GM18867 (cell line): ENCODE results near the gene AMIGO3.
"Not testable (repeated sequence)": the region's sequence is repeated elsewhere in the genome, so short reads cannot be mapped to it uniquely, and the experiment has no call there.

ENCODE experiments used
- ATAC-seq: cut with Tn5 transposase; IDR thresholded peaks from one replicate; pipeline ENCODE4 v1.9.1; 2021; ENCODE audit warnings: mild to moderate bottlenecking, moderate library complexity; ENCODE audit not compliant: unreplicated experiment

AMIGO3 gene

GRCh38 chr3:49712631-49713317 is 6.7 kb downstream of the AMIGO3 start:
- ATAC-seq = no peak

- no peak for ATAC-seq
These were observed 7.3 kb downstream of the AMIGO3 start for GRCh38 chr3:49712166-49712565.

- ATAC-seq = no peak
These were observed 8.0 kb downstream of the AMIGO3 start for GRCh38 chr3:49711489-49711888.

DNA sequence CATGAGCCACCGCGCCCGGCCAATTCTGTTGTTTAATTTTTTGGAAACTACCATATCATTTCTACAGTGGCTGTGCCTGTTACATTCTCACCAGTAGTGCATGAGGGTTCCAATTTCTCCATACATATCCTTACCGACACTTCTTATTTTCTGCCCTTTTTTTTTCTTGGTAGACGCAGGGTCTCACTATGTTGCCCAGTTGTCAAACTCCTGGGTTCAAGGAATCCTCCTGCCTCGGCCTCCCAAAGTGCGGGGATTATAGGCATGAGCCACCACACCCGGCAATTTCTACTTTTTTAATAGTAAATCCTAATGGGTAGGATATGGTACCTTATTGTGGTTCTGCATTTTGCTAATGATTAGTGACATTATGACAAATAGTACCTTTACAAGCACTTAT is 9.6 kb downstream of the AMIGO3 start:
- ATAC-seq = no peak

DNA sequence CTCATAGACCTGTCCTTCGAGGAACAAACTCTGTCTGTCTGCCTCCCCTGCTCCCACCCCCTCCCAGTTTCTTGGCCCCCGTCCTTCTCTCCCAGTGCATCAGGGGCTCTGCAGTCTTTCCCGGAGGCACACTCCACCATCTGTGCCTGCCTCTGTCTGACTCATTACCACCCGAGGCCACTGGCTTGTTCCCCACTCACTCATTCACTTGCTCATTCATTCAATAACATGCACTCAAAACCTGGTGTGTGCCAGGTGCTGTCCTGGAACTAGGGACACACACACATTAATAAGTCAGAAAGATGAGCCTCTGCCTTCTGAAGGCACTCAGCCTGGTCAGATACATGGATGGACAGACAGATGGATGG is 12.4 kb downstream of the AMIGO3 start:
- ATAC-seq = no peak

DNA sequence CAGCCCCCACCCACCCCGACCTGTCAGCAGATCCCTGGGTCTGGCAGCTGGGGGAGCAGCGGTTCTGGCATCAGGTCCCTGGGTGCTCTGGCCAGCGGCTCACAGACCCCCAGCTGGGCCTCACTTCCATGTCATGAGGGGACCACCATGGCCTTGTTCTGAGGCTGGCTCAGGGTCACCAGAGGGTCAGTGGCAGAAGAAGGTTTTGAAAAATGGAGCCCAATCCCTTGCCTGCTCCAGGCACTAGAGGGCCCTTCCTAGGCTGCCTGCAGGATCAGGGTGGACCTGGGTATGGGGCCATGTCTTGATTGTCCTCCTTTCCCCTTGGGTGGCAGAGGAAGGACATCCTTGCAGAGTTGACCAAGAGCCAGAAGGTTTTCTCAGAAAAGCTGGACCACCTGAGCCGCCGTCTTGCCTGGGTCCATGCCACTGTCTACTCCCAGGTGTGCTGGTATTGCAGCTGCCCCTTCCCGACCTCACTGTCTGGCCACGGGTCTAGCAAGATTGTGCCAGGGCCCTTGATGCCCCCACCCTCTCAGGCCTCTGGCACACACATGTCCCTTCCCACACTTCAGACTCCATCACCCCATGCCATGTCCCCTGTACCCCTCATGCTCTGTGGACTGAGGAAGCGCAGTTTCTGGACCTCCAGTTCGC is 12.9 kb downstream of the AMIGO3 start:
- ATAC-seq = no peak

DNA sequence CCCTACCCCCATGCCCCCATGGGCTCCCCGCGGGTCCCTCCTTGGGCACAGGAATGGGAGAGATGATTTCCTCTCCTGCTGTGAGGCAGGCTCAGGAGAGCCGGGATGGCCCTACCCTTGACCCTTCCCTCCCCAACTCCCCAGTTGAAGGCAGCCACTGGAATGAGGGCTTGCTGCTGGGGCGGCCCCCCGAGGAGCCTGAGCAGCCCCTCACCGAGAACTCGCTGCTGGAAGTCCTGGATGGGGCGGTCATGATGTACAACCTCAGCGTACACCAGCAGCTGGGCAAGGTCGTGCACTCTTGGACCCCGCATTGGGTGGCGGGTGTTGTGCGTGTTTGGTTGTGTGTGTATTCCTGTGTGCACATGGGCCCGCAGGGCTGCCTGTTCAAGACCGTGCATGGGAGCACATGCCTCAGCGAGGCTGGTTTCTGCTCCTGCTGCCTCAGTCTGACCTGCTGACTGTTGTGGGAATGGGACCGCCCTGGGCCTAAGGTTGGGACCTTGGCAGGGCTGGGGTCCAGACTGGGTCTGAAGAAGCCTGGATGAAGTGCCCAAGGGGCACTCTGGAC is 14.0 kb downstream of the AMIGO3 start:
- no peak for ATAC-seq

DNA sequence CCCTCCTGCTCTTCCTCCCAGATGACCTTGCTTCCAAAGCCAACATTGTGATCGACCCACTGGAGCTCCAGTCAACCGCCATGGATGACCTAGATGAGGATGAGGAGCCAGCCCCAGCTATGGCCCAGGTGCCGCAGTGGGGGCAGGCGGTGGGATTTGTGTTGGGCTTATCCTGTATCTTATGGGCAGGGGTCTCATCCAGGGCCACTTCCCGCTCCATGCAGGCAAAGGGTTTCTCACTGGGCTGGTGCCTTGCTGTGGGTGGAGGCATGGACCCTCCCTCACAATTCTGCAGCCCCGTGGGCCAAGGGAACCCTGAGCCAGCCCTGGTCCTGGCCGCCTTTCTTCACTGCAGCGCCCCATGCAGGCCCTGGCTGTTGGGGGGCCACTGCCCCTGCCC is 14.9 kb downstream of the AMIGO3 start:
- ATAC-seq = no peak

GRCh38 chr3:49703956-49704355 is 15.5 kb downstream of the AMIGO3 start:
- ATAC-seq = no peak

- peak; percentile 71 for ATAC-seq
These were observed 16.0 kb downstream of the AMIGO3 start for GRCh38 chr3:49703443-49703927.

DNA sequence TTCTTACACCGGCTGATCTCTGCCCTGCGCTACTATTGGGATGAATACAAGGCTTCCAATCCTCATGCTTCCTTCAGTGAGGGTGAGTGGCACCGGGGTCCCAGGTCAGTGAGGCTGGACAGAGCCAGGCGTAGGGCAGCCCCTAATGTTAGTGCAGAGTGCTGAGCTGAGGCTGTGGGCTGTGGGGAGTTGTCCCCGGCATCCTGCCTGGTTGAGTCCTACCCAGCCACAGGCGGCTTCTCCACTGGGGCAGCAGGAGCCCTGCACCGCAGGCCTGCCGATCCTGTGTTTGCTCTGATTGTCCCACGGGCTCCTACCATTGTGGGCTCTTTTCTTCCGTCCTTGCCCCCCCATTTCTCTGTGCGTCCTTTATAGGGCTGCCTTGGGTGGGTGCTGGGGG is 16.8 kb downstream of the AMIGO3 start:
- ATAC-seq = no peak

DNA sequence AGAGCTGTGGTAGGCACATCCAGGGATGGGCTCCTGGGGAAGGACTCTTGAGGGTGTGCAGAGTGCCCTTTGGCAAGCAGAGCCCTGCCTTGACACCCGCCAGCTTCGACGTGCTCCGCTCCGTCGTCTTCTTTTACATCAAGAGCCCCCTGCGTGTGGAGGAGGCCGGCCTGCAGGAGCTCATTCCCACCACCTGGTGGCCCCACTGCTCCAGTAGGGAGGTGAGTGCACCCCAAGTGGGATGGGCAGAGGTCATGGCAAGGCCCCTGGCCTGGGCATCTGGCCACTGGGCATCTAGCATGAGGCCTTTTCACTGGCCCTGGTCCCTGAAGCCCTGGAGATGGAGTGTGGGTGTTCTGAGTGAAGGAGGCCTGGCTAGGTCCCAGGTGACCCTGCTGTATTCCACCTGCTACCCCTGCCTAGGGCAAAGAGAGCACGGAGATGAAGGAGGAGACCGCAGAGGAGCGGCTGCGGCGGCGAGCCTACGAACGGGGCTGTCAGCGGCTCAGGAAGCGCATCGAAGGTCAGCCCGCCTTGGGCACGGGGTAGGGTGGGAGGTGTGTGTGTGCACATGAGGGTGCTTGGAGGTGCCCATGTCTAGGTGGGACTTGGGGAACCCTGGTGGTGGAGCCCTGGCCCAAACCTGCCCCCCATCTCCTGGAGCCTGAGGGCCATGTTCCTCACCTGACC is 18.0 kb downstream of the AMIGO3 start:
- ATAC-seq = no peak

DNA sequence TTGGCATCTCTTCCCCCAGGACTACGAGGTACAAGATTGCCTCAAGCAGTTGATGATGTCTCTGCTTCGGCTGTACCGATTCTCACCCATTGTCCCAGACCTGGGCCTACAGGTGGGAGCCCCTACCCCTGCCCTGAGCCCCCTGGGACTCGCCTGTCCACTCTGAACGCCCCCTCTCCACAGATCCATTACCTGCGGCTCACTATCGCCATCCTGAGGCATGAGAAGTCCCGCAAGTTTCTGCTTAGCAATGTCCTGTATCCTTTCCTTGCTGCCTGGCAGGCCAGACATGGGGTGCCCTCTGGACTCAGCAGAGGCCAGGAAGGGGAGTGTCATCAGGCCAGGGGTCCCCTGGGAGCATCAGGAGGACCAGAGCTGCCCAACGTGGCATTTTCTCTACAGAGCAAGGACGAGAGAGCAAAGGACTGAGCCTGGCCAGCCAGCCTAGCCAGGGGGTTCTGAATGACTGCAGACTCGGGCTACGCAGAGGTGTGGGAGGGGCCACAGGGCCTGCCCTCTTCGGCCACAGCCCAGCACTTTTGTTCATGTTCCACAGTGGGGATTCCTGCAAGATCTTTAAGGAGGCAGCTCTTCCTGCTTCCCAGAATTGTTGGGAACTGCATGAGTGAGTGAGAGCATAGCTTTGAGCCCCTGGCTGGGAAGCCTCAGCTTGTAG is 18.9 kb downstream of the AMIGO3 start:
- ATAC-seq = no peak

GRCh38 chr3:49700014-49700413 is 19.5 kb downstream of the AMIGO3 start:
- no peak for ATAC-seq

DNA sequence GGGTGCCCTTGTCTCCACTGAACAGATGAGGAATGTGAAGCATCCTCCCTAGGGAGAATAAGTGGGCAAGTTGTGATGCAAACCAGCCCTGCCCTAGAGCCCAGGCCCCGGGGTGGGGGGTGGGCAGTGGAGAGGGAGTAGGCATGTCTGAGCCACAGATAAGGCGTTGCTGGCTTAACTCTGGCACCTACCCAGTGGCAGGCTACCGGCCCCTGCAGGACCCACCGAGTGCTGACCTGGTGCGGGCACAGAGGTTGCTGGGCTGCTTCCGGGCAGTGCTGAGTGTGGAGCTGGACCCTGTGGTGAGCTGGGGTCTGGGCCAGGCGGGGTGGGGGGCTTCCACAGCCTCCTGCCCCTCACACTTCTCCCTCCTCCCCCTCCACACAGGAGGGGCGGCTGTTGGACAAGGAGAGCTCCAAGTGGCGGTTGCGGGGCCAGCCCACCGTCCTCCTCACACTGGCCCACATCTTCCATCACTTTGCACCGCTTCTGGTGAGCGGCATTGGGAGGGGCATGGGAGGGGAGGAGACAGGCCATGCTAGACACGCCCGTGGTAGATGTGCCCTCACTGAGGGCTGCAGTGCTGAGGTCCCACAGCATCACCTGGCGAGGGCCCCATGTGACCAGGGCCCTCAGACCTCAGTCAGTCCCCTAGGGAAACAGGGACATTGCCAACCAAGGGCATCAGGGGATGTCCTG is 20.1 kb downstream of the AMIGO3 start:
- no peak for ATAC-seq

GRCh38 chr3:49695350-49696015 is 24.0 kb downstream of the AMIGO3 start:
- ATAC-seq = not testable (repeated sequence)

DNA sequence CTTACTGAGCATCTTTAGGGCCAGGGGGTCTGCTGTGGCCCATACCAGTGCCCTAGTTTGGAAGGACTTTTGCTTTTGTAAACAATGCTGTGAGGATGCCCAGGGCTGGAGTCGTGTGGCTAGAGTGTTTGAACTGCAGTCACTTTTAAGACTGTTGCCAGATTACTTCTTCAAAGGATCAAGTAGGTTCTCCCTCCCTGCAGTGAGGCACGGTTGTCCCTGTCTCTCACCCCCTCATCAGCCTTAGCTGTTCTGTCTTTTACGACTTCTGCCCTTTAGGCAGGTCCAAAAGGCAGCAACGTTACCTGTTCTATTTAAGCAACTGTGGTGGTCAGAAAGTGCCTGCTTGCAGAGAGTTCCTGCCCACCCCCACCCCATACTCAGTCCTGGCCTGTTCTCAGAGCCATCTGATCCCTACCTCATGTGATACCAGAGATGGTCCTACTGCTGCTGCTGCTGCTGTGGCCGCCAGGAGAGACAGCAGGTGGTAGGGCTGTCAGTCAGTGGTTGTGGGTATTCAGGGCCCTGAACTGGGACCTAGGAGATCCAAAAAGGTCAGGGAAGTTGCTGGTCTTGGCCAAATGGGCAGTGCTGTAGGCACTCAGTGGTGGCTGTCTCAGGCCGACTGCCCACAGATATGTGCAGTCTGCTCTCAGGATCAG is 24.9 kb downstream of the AMIGO3 start:
- ATAC-seq = not testable (repeated sequence)

DNA sequence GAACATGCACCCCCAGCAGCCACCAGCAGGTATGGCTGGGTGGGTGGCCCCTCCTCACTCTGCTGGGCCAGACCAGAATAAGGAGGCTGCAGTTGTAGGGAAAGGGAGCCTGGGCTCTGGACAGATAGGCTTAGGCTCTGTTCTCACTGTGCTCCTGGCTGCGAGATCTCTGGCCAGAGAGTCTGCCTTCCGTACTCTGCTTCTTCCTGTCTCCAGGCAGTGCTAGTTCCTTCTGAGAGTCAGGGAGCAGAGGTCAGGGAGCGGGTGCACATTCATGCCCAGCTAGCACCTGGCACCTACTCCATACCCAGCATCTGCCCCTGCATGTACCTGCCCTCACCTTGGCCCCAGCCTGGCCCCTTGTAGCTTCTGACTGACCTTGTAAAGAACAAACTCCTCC is 28.0 kb downstream of the AMIGO3 start:
- not testable (repeated sequence) for ATAC-seq

DNA sequence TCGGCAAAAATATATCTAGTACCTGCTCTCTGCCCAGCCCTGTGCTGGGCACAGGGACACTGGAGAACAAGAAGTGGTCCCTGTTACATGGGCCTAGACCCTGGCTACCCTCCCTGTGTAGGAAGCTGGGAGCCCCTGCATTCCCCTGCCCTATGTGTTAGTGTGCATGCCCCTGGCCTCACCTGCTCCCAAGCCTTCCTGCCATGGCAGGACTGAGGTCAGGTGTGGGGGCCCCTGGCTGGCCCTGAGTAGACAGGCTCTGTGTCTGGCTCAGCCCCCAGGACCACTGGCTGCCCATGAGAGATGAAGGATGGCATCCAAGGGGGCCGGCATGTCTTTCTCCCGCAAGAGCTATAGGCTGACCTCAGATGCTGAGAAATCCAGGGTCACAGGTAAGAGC is 28.6 kb downstream of the AMIGO3 start:
- not testable (repeated sequence) for ATAC-seq
